Colonic mucosa (tissue), 4 donors: ENCODE data around the gene TUBGCP2. TPM values are rescaled to one million over a fixed set of nuclear protein-coding genes. Genes with fewer than 3 reads are reported as not detected.

ENCODE experiments used
- DNase-seq: peaks from one replicate; pipeline ENCODE4 v3.0.0-alpha.2; 2020
- H3K27ac ChIP-seq: fragments of 200-600 bp; one replicate; pipeline ENCODE4 v1.8.0; 2021
- H3K27me3 ChIP-seq: fragments of 200-600 bp; one replicate; pipeline ENCODE4 v1.8.0; 2021
- H3K36me3 ChIP-seq: fragments of 200-600 bp; one replicate; pipeline ENCODE4 v1.8.0; 2021
- H3K4me1 ChIP-seq: fragments of 200-600 bp; one replicate; pipeline ENCODE4 v1.8.0; 2021; ENCODE audit warnings: mild to moderate bottlenecking
- H3K4me3 ChIP-seq: fragments of 200-600 bp; one replicate; pipeline ENCODE4 v1.8.0; 2021
- H3K9ac ChIP-seq, 2 donors: one replicate each; pipeline ENCODE4 v1.7.0; 2013; ENCODE audit warnings: control low read depth in 2 of 2, low read depth in 2 of 2, low read length in 2 of 2
- H3K9me3 ChIP-seq: fragments of 200-600 bp; one replicate; pipeline ENCODE4 v1.8.0; 2021
- CTCF ChIP-seq: fragments of 200-600 bp; IDR thresholded peaks from one replicate; pipeline ENCODE4 v1.8.0; 2022; ENCODE audit warnings: antibody characterized with exemption, mild to moderate bottlenecking
- intact Hi-C: fragments of 100-400 bp; cut with DNase I; formaldehyde crosslinking; loops from one replicate; pipeline ENCODE4 v1.14.1; 2022
- total RNA-seq, 2 donors: library from RNA; stranded (reverse); fragmentation: NEBNext Ultra II Directional in 1 of 2; extraction: Animal tissue kit (Norgen Biotek cat#: 25700) in 1 of 2; gene quantifications; one replicate each; pipeline ENCODE4 v1.2.1, GENCODE V29; 2021
- donor health status: healthy.
- donor health status: DM: no; HTN: no; CAD: no.
- donor health status: DM: no; HTN: no; CAD: no.

TUBGCP2 gene
- total RNA-seq = 10 to 100 TPM; 64.7 to 67.5 TPM

- DNase-seq = peak; percentile 85
- Histone ChIP-seq H3K4me1 (no peaks in the 10 kb centered on the region), H3K27ac (peak within 1 kb of the TSS; percentile 97), H3K27me3 (no peaks in the 10 kb centered on the region), H3K9ac (peak within 1 kb of the TSS; percentile 96 to 99), H3K9me3 (no peaks in the 10 kb centered on the region), H3K36me3 (no peaks in the 10 kb centered on the region), H3K4me3 (peak within 1 kb of the TSS; percentile 95)
- intact Hi-C loops = loop anchor here (5.0 kb wide), 1 partner anchor 46 kb away; no protein-coding TSS in a partner anchor
- no peak for TF ChIP-seq CTCF
Measured at GRCh38 chr10:133308421-133309099, at the start of gene TUBGCP2, which contains the start of gene ZNF511. Gene TUBGCP2, minus strand, starts transcription at chr10:133308872. Its CDS starts 5,931 bp downstream, at chr10:133302941. Gene ZNF511, plus strand, starts transcription at chr10:133308914. Its CDS starts 30 bp downstream, at chr10:133308944.

- DNase-seq = no peak
- no peaks in the 10 kb centered on the region for H3K36me3 ChIP-seq
- H3K27me3 ChIP-seq = no peaks in the 10 kb centered on the region
Measured at GRCh38 chr10:133357285-133358161, 48.9 kb upstream of the TUBGCP2 start, which contains the start of gene FUOM. Gene FUOM, minus strand, starts transcription at chr10:133358019. Its CDS starts 12 bp downstream, at chr10:133358007.

GRCh38 chr10:133356549-133357284, 48.0 kb upstream of the TUBGCP2 start:
- no peak for TF ChIP-seq CTCF
- Histone ChIP-seq H3K9me3 (no peaks in the 10 kb centered on the region), H3K36me3 (no peaks in the 10 kb centered on the region), H3K4me3 (peak overlapping the region; percentile 74), H3K9ac (peak overlapping the region in 1 of 2 donors; percentile 51), H3K27ac (no peak overlapping the region), H3K4me1 (peaks cover 7% of the 10 kb centered on the region), H3K27me3 (no peaks in the 10 kb centered on the region)
- DNase-seq = no peak
- intact Hi-C loops = no loop called here

More at GRCh38 chr10:133357285-133358161, 48.9 kb upstream of the TUBGCP2 start, which contains the start of gene FUOM:
- H3K9me3 ChIP-seq = no peaks in the 10 kb centered on the region
- H3K4me3 ChIP-seq = peak within 1 kb of the TSS; percentile 74
- peak within 1 kb of the TSS; percentile 51 to 78 for H3K9ac ChIP-seq
- peak within 1 kb of the TSS; percentile 46 for H3K27ac ChIP-seq
- intact Hi-C loops = no loop called here
- peaks cover 7% of the 10 kb centered on the region for H3K4me1 ChIP-seq
- no peak for TF ChIP-seq CTCF

GRCh38 chr10:133355991-133356390, 47.3 kb upstream of the TUBGCP2 start:
- no peak for DNase-seq
- Histone ChIP-seq H3K9me3 (no peaks in the 10 kb centered on the region), H3K27ac (no peak overlapping the region), H3K36me3 (no peaks in the 10 kb centered on the region), H3K4me1 (peaks cover 7% of the 10 kb centered on the region), H3K27me3 (no peaks in the 10 kb centered on the region), H3K4me3 (no peak overlapping the region), H3K9ac (no peak overlapping the region)
- intact Hi-C loops = no loop called here
- TF ChIP-seq CTCF = no peak

GRCh38 chr10:133355266-133355665, 46.6 kb upstream of the TUBGCP2 start:
- Histone ChIP-seq H3K27me3 (no peaks in the 10 kb centered on the region), H3K9ac (no peak overlapping the region), H3K9me3 (no peaks in the 10 kb centered on the region), H3K36me3 (no peaks in the 10 kb centered on the region), H3K27ac (no peak overlapping the region), H3K4me1 (peaks cover 7% of the 10 kb centered on the region), H3K4me3 (no peak overlapping the region)
- intact Hi-C loops = no loop called here
- DNase-seq = no peak
- TF ChIP-seq CTCF = no peak
